Psoas muscle (tissue), 8 donors: ENCODE measurements around the gene BAZ2A. TPM values are rescaled to one million over a fixed set of nuclear protein-coding genes. Genes with fewer than 3 reads are reported as not detected.
"Not testable (repeated sequence)": the region's sequence is repeated elsewhere in the genome, so short reads cannot be mapped to it uniquely, and the experiment has no call there.

ENCODE experiments used
- ATAC-seq, 4 donors: fragments of 200-7000 bp; cut with Tn5 transposase; one replicate each; pipeline ENCODE4 v1.9.1; 2020; ENCODE audit warnings: moderate library complexity in 3 of 4, mild to moderate bottlenecking in 2 of 4
- DNase-seq, 2 donors: peaks; one replicate each; pipeline ENCODE4 v3.0.0-alpha.2; 2020
- H3K27ac ChIP-seq: fragments of 200-600 bp; one replicate; pipeline ENCODE4 v1.8.0; 2022
- H3K27me3 ChIP-seq, 3 donors: fragments of 200-600 bp in 1 of 3; one replicate each; pipeline versions ENCODE4 v1.6.1 to v1.8.0; 2013 to 2022; ENCODE audit warnings: low read length in 2 of 3, mild to moderate bottlenecking in 2 of 3, moderate library complexity in 1 of 3; ENCODE audit not compliant: insufficient read depth in 3 of 3
- H3K36me3 ChIP-seq, 2 donors: fragments of 200-600 bp in 1 of 2; one replicate each; pipeline versions ENCODE4 v1.6.1 to v1.8.0; 2013 to 2022; ENCODE audit warnings: low read depth in 1 of 2, mild to moderate bottlenecking in 1 of 2, moderate library complexity in 1 of 2; ENCODE audit not compliant: insufficient read depth in 1 of 2
- H3K4me1 ChIP-seq: fragments of 200-600 bp; one replicate; pipeline ENCODE4 v1.8.0; 2022
- H3K4me3 ChIP-seq: fragments of 200-600 bp; one replicate; pipeline ENCODE4 v1.8.0; 2022; ENCODE audit warnings: mild to moderate bottlenecking
- H3K9me3 ChIP-seq: fragments of 200-600 bp; one replicate; pipeline ENCODE4 v1.8.0; 2022
- WGBS, 3 donors: extraction: QIAGEN DNeasy Blood & Tissue Kit; methylation state at CpG; one replicate each; pipeline versions ENCODE4 v1.1.6 to v1.1.7; 2013; 5-methylcytosine and 5-hydroxymethylcytosine counted together
- intact Hi-C, 2 donors: fragments of 100-400 bp; cut with DNase I; formaldehyde crosslinking; loops; one replicate each; pipeline versions ENCODE4 v1.11.0 to v1.14.2; 2022
- polyA plus RNA-seq, 3 donors: library from polyadenylated mRNA; stranded (reverse); fragments of 200-250 nt; gene quantifications; one replicate each; pipeline ENCODE4 v1.2.3, GENCODE V29; 2013
- total RNA-seq, 4 donors: library from RNA; stranded (reverse); fragmentation: NEBNext Ultra II Directional in 2 of 4; extraction: Animal tissue kit (Norgen Biotek cat#: 25700) in 2 of 4; gene quantifications; one replicate each; pipeline versions ENCODE4 v1.2.1 to v1.2.4, GENCODE V29; 2021 to 2023
- TF ChIP-seq, protein P1 (sequence below): fragments of 200-600 bp; IDR thresholded peaks from one replicate; pipeline ENCODE4 v1.8.0; 2022; ENCODE audit warnings: antibody characterized with exemption
- donor health status: healthy with polysubstance abuse.
- donor health status: DM: no; HTN: no; CAD: no; lungs with moderate emphysema.
- donor health status: Bipolar disorder and iron deficiency.
- donor health status: healthy.
- donor health status: DM: yes; HTN: yes; CAD: no.
- donor health status: DM: no; HTN: no; CAD: no.
- donor health status: DM: no; HTN: no; CAD: no.
- donor health status: DM: yes; HTN: yes; CAD: no.

Gene BAZ2A
- total and polyA plus RNA-seq, 7 donors: 10.0 to 53.8 (median 41.0) TPM

DNA sequence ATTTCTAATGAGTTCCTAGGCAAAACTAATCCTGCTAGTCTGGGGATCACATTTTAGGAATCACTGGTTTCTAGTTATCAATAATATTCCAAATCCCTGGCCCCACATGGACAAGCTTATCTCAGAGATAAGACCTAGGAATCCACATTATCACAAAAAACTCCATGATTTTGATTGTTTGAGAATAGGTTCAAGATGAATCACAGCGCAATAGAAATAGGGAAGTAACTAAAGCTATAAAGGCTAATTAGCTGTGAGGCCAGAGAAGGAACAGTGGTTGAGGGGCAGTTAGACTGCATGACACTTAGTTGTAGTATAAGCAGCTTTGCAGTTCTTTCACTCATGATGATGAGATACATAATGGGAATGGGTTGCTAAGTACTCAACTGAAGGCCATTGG lies 28.8 kb upstream of the BAZ2A start:
- no peak for ATAC-seq

DNA sequence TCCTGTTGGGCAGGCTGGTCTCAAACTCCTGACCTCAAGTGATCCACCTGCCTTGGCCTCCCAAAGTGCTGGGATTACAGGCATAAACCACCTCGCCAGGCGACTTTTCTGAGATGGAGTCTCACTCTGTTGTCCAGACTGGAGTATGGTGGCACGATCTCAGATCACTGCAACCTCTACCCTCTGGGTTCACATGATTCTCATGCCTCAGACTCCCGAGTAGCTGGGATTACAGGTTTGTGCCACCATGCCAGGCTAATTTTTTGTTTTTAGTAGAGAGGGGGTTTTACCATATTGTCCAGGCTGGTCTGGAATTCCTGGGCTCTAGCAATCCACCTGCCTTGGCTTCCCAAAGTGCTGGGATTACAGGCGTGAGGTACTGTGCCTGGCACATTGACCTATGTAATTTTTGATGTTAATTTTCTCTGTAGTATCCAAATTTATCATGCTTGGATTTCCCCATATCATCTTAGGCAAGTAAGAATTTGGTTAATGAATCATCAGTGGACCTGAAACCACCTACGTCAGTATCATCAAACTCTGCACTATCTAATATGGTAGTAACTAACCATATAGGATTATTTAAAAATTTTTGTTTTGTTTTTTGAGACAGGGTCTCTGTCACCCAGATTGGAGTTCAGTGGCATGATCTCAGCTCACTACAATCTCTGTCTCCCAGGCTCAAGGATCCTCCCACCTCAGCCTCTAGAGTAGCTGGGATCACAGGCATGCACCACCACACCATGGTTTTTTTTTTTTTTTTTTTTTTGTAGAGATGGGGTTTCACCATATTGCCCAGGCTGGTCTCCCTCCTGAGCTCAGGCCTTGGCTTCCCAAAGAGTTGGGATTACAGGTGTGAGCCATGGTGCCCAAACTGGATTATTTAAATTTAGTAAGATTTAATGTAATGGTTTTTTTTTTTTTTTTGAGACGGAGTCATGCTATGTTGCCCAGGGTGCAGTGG lies 27.6 kb upstream of the BAZ2A start:
- intact Hi-C loops: no loop called here
- WGBS, 3 donors: 81 to 85% (median 81%) methylated on average over 7 of the region's 7 CpGs
- Histone ChIP-seq H3K9me3 (peaks cover 8% of the 10 kb centered on the region), H3K27me3 (no peaks in the 10 kb centered on the region), H3K36me3 (peaks cover 0 to 8% of the 10 kb centered on the region in 2 donors), H3K27ac (no peak overlapping the region), H3K4me1 (no peaks in the 10 kb centered on the region), H3K4me3 (no peak overlapping the region)
- ATAC-seq: peak in 1 of 4 donors; percentile 10
- DNase-seq: no peak
- TF ChIP-seq, protein P1, sequence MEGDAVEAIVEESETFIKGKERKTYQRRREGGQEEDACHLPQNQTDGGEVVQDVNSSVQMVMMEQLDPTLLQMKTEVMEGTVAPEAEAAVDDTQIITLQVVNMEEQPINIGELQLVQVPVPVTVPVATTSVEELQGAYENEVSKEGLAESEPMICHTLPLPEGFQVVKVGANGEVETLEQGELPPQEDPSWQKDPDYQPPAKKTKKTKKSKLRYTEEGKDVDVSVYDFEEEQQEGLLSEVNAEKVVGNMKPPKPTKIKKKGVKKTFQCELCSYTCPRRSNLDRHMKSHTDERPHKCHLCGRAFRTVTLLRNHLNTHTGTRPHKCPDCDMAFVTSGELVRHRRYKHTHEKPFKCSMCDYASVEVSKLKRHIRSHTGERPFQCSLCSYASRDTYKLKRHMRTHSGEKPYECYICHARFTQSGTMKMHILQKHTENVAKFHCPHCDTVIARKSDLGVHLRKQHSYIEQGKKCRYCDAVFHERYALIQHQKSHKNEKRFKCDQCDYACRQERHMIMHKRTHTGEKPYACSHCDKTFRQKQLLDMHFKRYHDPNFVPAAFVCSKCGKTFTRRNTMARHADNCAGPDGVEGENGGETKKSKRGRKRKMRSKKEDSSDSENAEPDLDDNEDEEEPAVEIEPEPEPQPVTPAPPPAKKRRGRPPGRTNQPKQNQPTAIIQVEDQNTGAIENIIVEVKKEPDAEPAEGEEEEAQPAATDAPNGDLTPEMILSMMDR: no peak

More for the DNA sequence above, 28.8 kb upstream of the BAZ2A start:
- TF ChIP-seq, protein P1: no peak
- no peaks in the 10 kb centered on the region for H3K27me3 ChIP-seq
- no peak overlapping the region for H3K27ac ChIP-seq
- WGBS, 3 donors: 91 to 100% (median 96%) methylated on average over 1 of the region's 1 CpG
- peaks cover 3 to 20% of the 10 kb centered on the region in 2 donors for H3K36me3 ChIP-seq
- H3K9me3 ChIP-seq: peaks cover 2% of the 10 kb centered on the region
- H3K4me3 ChIP-seq: no peak overlapping the region
- intact Hi-C loops: no loop called here
- H3K4me1 ChIP-seq: no peaks in the 10 kb centered on the region
- no peak for DNase-seq

DNA sequence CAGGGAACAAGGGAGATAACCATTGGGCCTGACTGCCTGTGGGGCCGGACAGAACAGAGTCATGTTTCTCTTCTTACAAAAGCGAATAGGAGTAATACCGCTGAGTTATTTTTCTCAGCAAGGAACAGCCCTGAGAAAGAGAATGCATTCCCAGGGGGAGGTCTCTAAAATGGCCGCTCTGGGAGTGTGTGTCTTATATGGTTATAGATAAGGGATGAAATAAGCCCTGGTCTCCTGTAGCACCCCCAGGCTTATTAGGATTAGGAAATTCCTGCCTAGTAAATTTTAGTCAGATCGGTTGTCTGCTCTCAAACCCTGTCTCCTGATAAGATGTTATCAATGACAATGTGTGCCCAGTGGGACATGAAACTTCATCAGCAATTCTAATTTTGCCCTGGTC lies 23.7 kb upstream of the BAZ2A start:
- H3K4me3 ChIP-seq, H3K9me3 ChIP-seq, H3K27ac ChIP-seq, H3K36me3 ChIP-seq, H3K27me3 ChIP-seq, intact Hi-C loops, H3K4me1 ChIP-seq, ATAC-seq, DNase-seq: not testable (repeated sequence)
- WGBS, 3 donors: 82 to 88% (median 86%) methylated on average over 5 of the region's 5 CpGs

DNA sequence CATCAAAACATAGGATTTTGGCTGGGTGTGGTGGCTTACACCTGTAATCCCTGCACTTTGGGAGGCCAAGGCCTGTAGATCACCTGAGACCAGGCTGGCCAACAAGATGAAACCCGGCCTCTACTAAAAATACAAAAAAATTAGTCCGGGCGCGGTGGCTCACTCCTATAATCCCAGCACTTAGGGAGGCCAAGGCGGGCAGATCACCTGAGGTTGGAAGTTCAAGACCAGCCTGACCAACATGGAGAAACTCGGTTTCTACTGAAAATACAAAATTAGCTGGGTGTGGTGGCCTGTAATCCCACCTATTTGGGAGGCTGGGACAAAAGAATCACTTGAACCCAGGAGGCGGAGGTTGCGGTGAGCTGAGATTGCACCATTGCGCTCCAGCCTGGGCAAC lies 17.9 kb upstream of the BAZ2A start:
- 93 to 97% (median 94%) methylated on average over 9 of the region's 9 CpGs for whole genome bisulfite sequencing, 3 donors
- Histone ChIP-seq H3K4me1 (peaks cover 17% of the 10 kb centered on the region), H3K36me3 (peaks cover 3 to 19% of the 10 kb centered on the region in 2 donors)
- not testable (repeated sequence) for ATAC-seq, DNase-seq, H3K27ac ChIP-seq, H3K9me3 ChIP-seq, H3K4me3 ChIP-seq, H3K27me3 ChIP-seq
- intact Hi-C loops: loop anchor here (5.0 kb wide), 2 partner anchors 34 to 39 kb away; partner anchors contain the start of gene PTGES3 (in 1 of the 2)

DNA sequence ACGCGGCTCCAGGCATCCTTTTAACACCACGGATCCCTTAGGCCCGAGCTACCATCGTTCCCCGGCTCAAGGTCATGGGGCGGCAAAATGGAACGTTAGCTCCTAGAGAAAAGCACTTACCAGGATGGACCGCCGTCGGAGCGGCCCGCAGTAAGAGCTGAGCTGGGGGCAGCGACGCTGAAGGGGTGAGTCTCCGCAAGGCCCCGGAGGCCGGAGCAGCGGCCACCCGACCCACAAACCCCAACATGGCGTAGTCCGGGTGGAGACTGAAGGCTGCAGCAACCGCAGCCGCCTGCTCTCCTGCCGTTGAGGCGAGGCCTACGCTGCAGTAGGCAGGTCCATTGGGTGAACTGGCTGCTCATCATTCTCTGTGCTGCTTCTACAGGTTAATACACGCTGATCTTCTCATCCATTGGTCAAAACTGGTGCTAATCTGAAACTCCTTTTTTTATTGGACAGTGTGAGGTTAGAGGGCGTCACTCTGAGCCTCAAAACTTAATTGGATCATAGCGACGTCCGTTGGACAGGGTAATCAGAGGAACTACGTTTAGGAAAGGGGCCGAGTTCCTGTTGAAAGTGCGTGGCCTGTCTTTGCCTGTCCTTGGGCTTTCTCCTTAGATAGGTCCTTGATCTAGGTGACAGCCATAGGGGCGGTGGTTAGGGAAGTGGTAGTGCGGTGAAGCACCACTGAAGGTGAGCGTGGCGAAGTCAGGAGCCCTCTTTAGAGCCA lies 15.8 kb upstream of the BAZ2A start, which contains the start of gene ATP5F1B:
ATP5F1B (minus strand) TSS at position 268 of the 730 bp plus-strand sequence; CDS start at position 247, 21 bp downstream.
- DNase-seq (peak; percentile 93 to 96), ATAC-seq (peak; percentile 97 to 98 (median 98))
- peak within 1 kb of the TSS; percentile 98 for H3K27ac ChIP-seq
- intact Hi-C loops: loop anchor here (2.0 to 5.0 kb wide), 3 partner anchors 36 to 75 kb away; partner anchors contain the start of gene PTGES3 (in 1 of the 2)
- no peaks in the 10 kb centered on the region for H3K27me3 ChIP-seq
- peaks cover 15 to 40% of the 10 kb centered on the region in 2 donors for H3K36me3 ChIP-seq
- H3K4me3 ChIP-seq: peak within 1 kb of the TSS; percentile 99
- H3K9me3 ChIP-seq: no peaks in the 10 kb centered on the region
- 1 to 5% (median 2%) methylated on average over 39 of the region's 39 CpGs for WGBS, 3 donors
- TF ChIP-seq, protein P1: no peak
- H3K4me1 ChIP-seq: peaks cover 29% of the 10 kb centered on the region
